ENCODE data around the gene NTNG1. TPM values are rescaled to one million over a fixed set of nuclear protein-coding genes. Genes with fewer than 3 reads are reported as not detected.

NTNG1 gene
- total and polyA plus RNA-seq, 5 experiments from 2014 or later, result not detected

GRCh38 chr1:107365527-107366240, 224.8 kb downstream of the NTNG1 start:
- POLR2A ChIA-PET, result no interaction called here
- Mint-ChIP-seq H3K27ac (no peak overlapping the region), H3K9me3 (no peaks in the 10 kb centered on the region), H3K4me1 (no peaks in the 10 kb centered on the region), H3K4me3 (no peak overlapping the region), H3K27me3 (peaks cover 0 to 4% (median 0%) of the 10 kb centered on the region in 5 donors), H3K36me3 (no peaks in the 10 kb centered on the region)
- no peak for ATAC-seq
- DNase-seq, result no peak

- Mint-ChIP-seq H3K27me3 (peaks cover 8 to 17% (median 11%) of the 10 kb centered on the region in 5 donors), H3K4me3 (no peak overlapping the region), H3K27ac (no peak overlapping the region), H3K36me3 (no peaks in the 10 kb centered on the region), H3K9me3 (no peaks in the 10 kb centered on the region), H3K4me1 (no peaks in the 10 kb centered on the region)
- DNase-seq (no peak), ATAC-seq (no peak)
- POLR2A ChIA-PET, result no interaction called here
Measured at GRCh38 chr1:107378426-107378825, 237.6 kb downstream of the NTNG1 start.

- peaks cover 8 to 17% (median 11%) of the 10 kb centered on the region in 5 donors for H3K27me3 Mint-ChIP-seq
- ATAC-seq, result no peak
- H3K4me1 Mint-ChIP-seq, result no peaks in the 10 kb centered on the region
- no peak overlapping the region for H3K4me3 Mint-ChIP-seq
- DNase-seq, result no peak
- POLR2A ChIA-PET, result no interaction called here
- H3K9me3 Mint-ChIP-seq, result no peaks in the 10 kb centered on the region
- H3K36me3 Mint-ChIP-seq, result no peaks in the 10 kb centered on the region
- no peak overlapping the region for H3K27ac Mint-ChIP-seq
Measured at GRCh38 chr1:107378866-107379265, 238.0 kb downstream of the NTNG1 start.

- no peak overlapping the region for H3K27ac Mint-ChIP-seq
- H3K9me3 Mint-ChIP-seq, result no peaks in the 10 kb centered on the region
- H3K4me1 Mint-ChIP-seq, result no peaks in the 10 kb centered on the region
- H3K4me3 Mint-ChIP-seq, result no peak overlapping the region
- POLR2A ChIA-PET, result no interaction called here
- DNase-seq, result no peak
- H3K36me3 Mint-ChIP-seq, result no peaks in the 10 kb centered on the region
- H3K27me3 Mint-ChIP-seq, result peaks cover 8 to 16% (median 9%) of the 10 kb centered on the region in 5 donors
- no peak for ATAC-seq
Measured at GRCh38 chr1:107379826-107380225, 239.0 kb downstream of the NTNG1 start.

GRCh38 chr1:107389410-107390396, 248.9 kb downstream of the NTNG1 start:
- H3K27ac Mint-ChIP-seq, result no peak overlapping the region
- H3K4me1 Mint-ChIP-seq, result no peaks in the 10 kb centered on the region

GRCh38 chr1:107394301-107394700, 253.5 kb downstream of the NTNG1 start:
- H3K36me3 Mint-ChIP-seq, result no peaks in the 10 kb centered on the region
- no peak overlapping the region for H3K4me3 Mint-ChIP-seq
- H3K9me3 Mint-ChIP-seq, result peaks cover 0 to 15% (median 2%) of the 10 kb centered on the region in 9 donors

More at GRCh38 chr1:107389410-107390396, 248.9 kb downstream of the NTNG1 start:
- ATAC-seq (no peak), DNase-seq (no peak)
- Mint-ChIP-seq H3K4me3 (no peak overlapping the region), H3K36me3 (no peaks in the 10 kb centered on the region), H3K9me3 (peaks cover 0 to 15% (median 2%) of the 10 kb centered on the region in 9 donors), H3K27me3 (peaks cover 5 to 23% (median 7%) of the 10 kb centered on the region in 5 donors)
- POLR2A ChIA-PET, result no interaction called here

GRCh38 chr1:107401704-107402103, 260.9 kb downstream of the NTNG1 start:
- Mint-ChIP-seq H3K27ac (no peak overlapping the region), H3K27me3 (peaks cover 7 to 19% (median 10%) of the 10 kb centered on the region in 5 donors), H3K9me3 (peaks cover 0 to 2% (median 0%) of the 10 kb centered on the region in 9 donors), H3K4me3 (no peak overlapping the region), H3K4me1 (no peaks in the 10 kb centered on the region), H3K36me3 (no peaks in the 10 kb centered on the region)
- no peak for ATAC-seq
- POLR2A ChIA-PET, result no interaction called here
- DNase-seq, result no peak

More at GRCh38 chr1:107394301-107394700, 253.5 kb downstream of the NTNG1 start:
- POLR2A ChIA-PET, result no interaction called here
- Mint-ChIP-seq H3K4me1 (no peaks in the 10 kb centered on the region), H3K27me3 (peaks cover 2 to 24% (median 7%) of the 10 kb centered on the region in 5 donors), H3K27ac (no peak overlapping the region)
- no peak for DNase-seq
- no peak for ATAC-seq

- H3K36me3 Mint-ChIP-seq, result no peaks in the 10 kb centered on the region
- H3K9me3 Mint-ChIP-seq, result no peaks in the 10 kb centered on the region
- POLR2A ChIA-PET, result no interaction called here
- no peak for ATAC-seq
- no peak overlapping the region for H3K4me3 Mint-ChIP-seq
- no peaks in the 10 kb centered on the region for H3K4me1 Mint-ChIP-seq
- no peak overlapping the region for H3K27ac Mint-ChIP-seq
- H3K27me3 Mint-ChIP-seq, result peaks cover 7 to 15% (median 11%) of the 10 kb centered on the region in 5 donors
- DNase-seq, result no peak
Measured at GRCh38 chr1:107404756-107405155, 263.9 kb downstream of the NTNG1 start.

GRCh38 chr1:107405236-107405635, 264.4 kb downstream of the NTNG1 start:
- POLR2A ChIA-PET, result no interaction called here
- no peak for ATAC-seq
- Mint-ChIP-seq H3K27ac (no peak overlapping the region), H3K4me3 (no peak overlapping the region), H3K27me3 (peaks cover 7 to 15% (median 11%) of the 10 kb centered on the region in 5 donors), H3K4me1 (no peaks in the 10 kb centered on the region), H3K36me3 (no peaks in the 10 kb centered on the region), H3K9me3 (no peaks in the 10 kb centered on the region)
- no peak for DNase-seq

GRCh38 chr1:107407011-107407410, 266.2 kb downstream of the NTNG1 start:
- Mint-ChIP-seq H3K9me3 (no peaks in the 10 kb centered on the region), H3K27me3 (peaks cover 5 to 15% (median 11%) of the 10 kb centered on the region in 5 donors), H3K27ac (no peak overlapping the region), H3K36me3 (no peaks in the 10 kb centered on the region), H3K4me3 (no peak overlapping the region), H3K4me1 (no peaks in the 10 kb centered on the region)
- ATAC-seq (no peak), DNase-seq (no peak)
- POLR2A ChIA-PET, result no interaction called here

- H3K9me3 Mint-ChIP-seq, result no peaks in the 10 kb centered on the region
- no peak overlapping the region for H3K4me3 Mint-ChIP-seq
- no peaks in the 10 kb centered on the region for H3K36me3 Mint-ChIP-seq
- ATAC-seq (no peak), DNase-seq (no peak)
- H3K27me3 Mint-ChIP-seq, result peaks cover 0 to 9% (median 5%) of the 10 kb centered on the region in 5 donors
- H3K27ac Mint-ChIP-seq, result no peak overlapping the region
- POLR2A ChIA-PET, result no interaction called here
- H3K4me1 Mint-ChIP-seq, result no peaks in the 10 kb centered on the region
Measured at GRCh38 chr1:107413546-107413945, 272.7 kb downstream of the NTNG1 start.

- DNase-seq (no peak), ATAC-seq (no peak)
- H3K36me3 Mint-ChIP-seq, result no peaks in the 10 kb centered on the region
- H3K4me1 Mint-ChIP-seq, result no peaks in the 10 kb centered on the region
- no peak overlapping the region for H3K27ac Mint-ChIP-seq
- no peak overlapping the region for H3K4me3 Mint-ChIP-seq
- peaks cover 0 to 9% (median 5%) of the 10 kb centered on the region in 5 donors for H3K27me3 Mint-ChIP-seq
- H3K9me3 Mint-ChIP-seq, result no peaks in the 10 kb centered on the region
- POLR2A ChIA-PET, result no interaction called here
Measured at GRCh38 chr1:107413951-107414350, 273.1 kb downstream of the NTNG1 start.

- POLR2A ChIA-PET, result no interaction called here
- no peak for ATAC-seq
- H3K36me3 Mint-ChIP-seq, result no peaks in the 10 kb centered on the region
Measured at GRCh38 chr1:107414550-107414949, 273.7 kb downstream of the NTNG1 start.

More at GRCh38 chr1:107414550-107414949, 273.7 kb downstream of the NTNG1 start:
- Mint-ChIP-seq H3K27me3 (peaks cover 0 to 9% (median 7%) of the 10 kb centered on the region in 5 donors), H3K4me3 (no peak overlapping the region), H3K4me1 (no peaks in the 10 kb centered on the region), H3K27ac (no peak overlapping the region), H3K9me3 (no peaks in the 10 kb centered on the region)
- no peak for DNase-seq

All from naive thymus-derived CD8-positive, alpha-beta T cell (primary cell).